ENCODE results near the gene MORC4.

The MORC4 gene

GRCh38 chrX:106952538-106952937 is 47.5 kb downstream of the MORC4 start:
- DNase-seq: no peak

- DNase-seq: no peak
Observed at GRCh38 chrX:106952089-106952488, 47.9 kb downstream of the MORC4 start.

- DNase-seq: no peak
Observed at GRCh38 chrX:106951230-106951629, 48.8 kb downstream of the MORC4 start.

GRCh38 chrX:106950381-106950780 is 49.6 kb downstream of the MORC4 start:
- DNase-seq: no peak

- no peak for DNase-seq
Observed at GRCh38 chrX:106949366-106949765, 50.6 kb downstream of the MORC4 start.

- no peak for DNase-seq
Observed at GRCh38 chrX:106948641-106949040, 51.4 kb downstream of the MORC4 start.

- no peak for DNase-seq
Observed at GRCh38 chrX:106946464-106946863, 53.5 kb downstream of the MORC4 start.

- no peak for DNase-seq
Observed at GRCh38 chrX:106940068-106940467, 59.9 kb downstream of the MORC4 start.

- no peak for DNase-seq
Observed at GRCh38 chrX:106939566-106939965, 60.4 kb downstream of the MORC4 start.

- DNase-seq: no peak
Observed at GRCh38 chrX:106936246-106936645, 63.8 kb downstream of the MORC4 start.

GRCh38 chrX:106935175-106935574 is 64.8 kb downstream of the MORC4 start:
- no peak for DNase-seq

GRCh38 chrX:106933538-106933961 is 66.5 kb downstream of the MORC4 start:
- DNase-seq: no peak

- DNase-seq: no peak
Observed at GRCh38 chrX:106932960-106933537, 67.0 kb downstream of the MORC4 start.

GRCh38 chrX:106932492-106932923 is 67.5 kb downstream of the MORC4 start:
- DNase-seq: no peak

- DNase-seq: no peak
Observed at GRCh38 chrX:106931831-106932491, 68.1 kb downstream of the MORC4 start.

GRCh38 chrX:106928227-106928626 is 71.8 kb downstream of the MORC4 start:
- DNase-seq: no peak

GRCh38 chrX:106927700-106928099 is 72.3 kb downstream of the MORC4 start:
- no peak for DNase-seq

- no peak for DNase-seq
Observed at GRCh38 chrX:106927023-106927422, 73.0 kb downstream of the MORC4 start.

GRCh38 chrX:106921637-106922036 is 78.4 kb downstream of the MORC4 start:
- DNase-seq: no peak

GRCh38 chrX:106919932-106920452 is 80.0 kb downstream of the MORC4 start, which contains the start of gene CLDN2:
Gene CLDN2, plus strand, starts transcription at chrX:106920402. Its CDS starts 7,827 bp downstream, at chrX:106928229.
- DNase-seq: no peak

- no peak for DNase-seq
Observed at GRCh38 chrX:106917830-106918500, 82.0 kb downstream of the MORC4 start.

GRCh38 chrX:106912864-106913263 is 87.1 kb downstream of the MORC4 start:
- DNase-seq: no peak

GRCh38 chrX:106906361-106906760 is 93.7 kb downstream of the MORC4 start:
- DNase-seq: no peak
